Type B pancreatic cell (in vitro differentiated cells): ENCODE results near the gene SLC66A2. TPM values are rescaled to one million over a fixed set of nuclear protein-coding genes. Genes with fewer than 3 reads are reported as not detected.
"Not testable (repeated sequence)": the region's sequence is repeated elsewhere in the genome, so short reads cannot be mapped to it uniquely, and the experiment has no call there.

ENCODE experiments used
- DNase-seq: peaks from one replicate; pipeline ENCODE4 v3.0.0; 2021; ENCODE audit warnings: mixed read lengths; ENCODE audit not compliant: unreplicated experiment; ENCODE audit errors: extremely low spot score
- H3K27ac Mint-ChIP-seq: 2 replicates; pipeline ENCODE4 v1.8.0; 2021; ENCODE audit warnings: mild to moderate bottlenecking, mixed read lengths
- H3K27me3 Mint-ChIP-seq: 2 replicates; pipeline ENCODE4 v1.8.0; 2021; ENCODE audit warnings: mixed read lengths
- H3K36me3 Mint-ChIP-seq: 2 replicates; pipeline ENCODE4 v1.8.0; 2021; ENCODE audit warnings: mixed read lengths
- H3K4me1 Mint-ChIP-seq: one replicate; pipeline ENCODE4 v1.8.0; 2021; ENCODE audit warnings: mixed read lengths; ENCODE audit not compliant: unreplicated experiment
- H3K4me3 Mint-ChIP-seq: 2 replicates; pipeline ENCODE4 v1.8.0; 2021; ENCODE audit warnings: mild to moderate bottlenecking, mixed read lengths
- H3K9me3 Mint-ChIP-seq: 2 replicates; pipeline ENCODE4 v1.8.0; 2021; ENCODE audit warnings: mixed read lengths
- total RNA-seq: library from RNA; stranded (reverse); gene quantifications from 2 replicates; pipeline ENCODE4 v1.2.1, GENCODE V29; 2021; ENCODE audit warnings: low replicate concordance
- TF ChIP-seq, protein P1 (sequence below): fragments of 200-600 bp; sonication (generic); conservative IDR thresholded peaks from 2 replicates; pipeline ENCODE4 v1.5.0; 2021; ENCODE audit warnings: antibody characterized with exemption, mild to moderate bottlenecking

The SLC66A2 gene
- total RNA-seq, 1 donor from 2014 or later = 39.7 TPM

DNA sequence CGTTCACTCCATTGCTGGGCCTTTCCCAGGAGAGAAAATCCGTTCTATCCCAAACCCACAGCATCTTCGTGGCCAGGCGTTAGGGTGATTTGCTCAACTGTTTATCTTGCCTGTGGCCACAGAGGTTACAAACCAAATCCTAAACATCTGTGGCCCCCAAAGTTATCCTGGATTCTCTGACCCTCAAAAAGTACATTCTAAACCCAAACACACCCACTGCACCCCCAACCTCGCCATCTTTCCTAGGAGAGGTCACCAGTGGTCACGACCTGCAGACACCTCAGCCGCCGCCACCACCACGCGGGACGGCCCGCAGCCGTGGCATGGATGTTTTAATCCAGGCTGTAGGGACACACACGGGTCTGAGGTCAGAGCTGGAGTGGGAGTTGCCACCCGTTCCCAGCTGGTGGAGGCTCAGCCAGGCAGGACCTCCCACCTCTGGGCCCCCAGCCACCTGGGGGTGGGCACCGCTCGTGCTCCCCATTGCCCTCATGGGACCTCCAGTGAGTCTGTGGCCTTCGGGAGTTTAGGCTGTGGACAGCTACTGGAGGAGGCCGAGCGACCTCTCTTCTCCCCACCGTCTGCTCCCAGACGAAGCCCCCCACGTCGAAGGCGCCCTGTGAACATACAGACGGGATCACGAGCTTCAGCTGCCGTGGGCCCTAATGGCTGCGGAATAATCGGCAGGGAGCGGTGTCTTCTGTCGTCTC is 81.7 kb downstream of the SLC66A2 start:
- peaks cover 4% of the 10 kb centered on the region for H3K4me1 Mint-ChIP-seq
- H3K9me3 Mint-ChIP-seq = no peaks in the 10 kb centered on the region
- no peak overlapping the region for H3K4me3 Mint-ChIP-seq
- H3K27me3 Mint-ChIP-seq = peaks cover 3% of the 10 kb centered on the region
- DNase-seq = no peak
- TF ChIP-seq, protein P1, sequence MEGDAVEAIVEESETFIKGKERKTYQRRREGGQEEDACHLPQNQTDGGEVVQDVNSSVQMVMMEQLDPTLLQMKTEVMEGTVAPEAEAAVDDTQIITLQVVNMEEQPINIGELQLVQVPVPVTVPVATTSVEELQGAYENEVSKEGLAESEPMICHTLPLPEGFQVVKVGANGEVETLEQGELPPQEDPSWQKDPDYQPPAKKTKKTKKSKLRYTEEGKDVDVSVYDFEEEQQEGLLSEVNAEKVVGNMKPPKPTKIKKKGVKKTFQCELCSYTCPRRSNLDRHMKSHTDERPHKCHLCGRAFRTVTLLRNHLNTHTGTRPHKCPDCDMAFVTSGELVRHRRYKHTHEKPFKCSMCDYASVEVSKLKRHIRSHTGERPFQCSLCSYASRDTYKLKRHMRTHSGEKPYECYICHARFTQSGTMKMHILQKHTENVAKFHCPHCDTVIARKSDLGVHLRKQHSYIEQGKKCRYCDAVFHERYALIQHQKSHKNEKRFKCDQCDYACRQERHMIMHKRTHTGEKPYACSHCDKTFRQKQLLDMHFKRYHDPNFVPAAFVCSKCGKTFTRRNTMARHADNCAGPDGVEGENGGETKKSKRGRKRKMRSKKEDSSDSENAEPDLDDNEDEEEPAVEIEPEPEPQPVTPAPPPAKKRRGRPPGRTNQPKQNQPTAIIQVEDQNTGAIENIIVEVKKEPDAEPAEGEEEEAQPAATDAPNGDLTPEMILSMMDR = no peak
- no peak overlapping the region for H3K27ac Mint-ChIP-seq
- no peaks in the 10 kb centered on the region for H3K36me3 Mint-ChIP-seq

DNA sequence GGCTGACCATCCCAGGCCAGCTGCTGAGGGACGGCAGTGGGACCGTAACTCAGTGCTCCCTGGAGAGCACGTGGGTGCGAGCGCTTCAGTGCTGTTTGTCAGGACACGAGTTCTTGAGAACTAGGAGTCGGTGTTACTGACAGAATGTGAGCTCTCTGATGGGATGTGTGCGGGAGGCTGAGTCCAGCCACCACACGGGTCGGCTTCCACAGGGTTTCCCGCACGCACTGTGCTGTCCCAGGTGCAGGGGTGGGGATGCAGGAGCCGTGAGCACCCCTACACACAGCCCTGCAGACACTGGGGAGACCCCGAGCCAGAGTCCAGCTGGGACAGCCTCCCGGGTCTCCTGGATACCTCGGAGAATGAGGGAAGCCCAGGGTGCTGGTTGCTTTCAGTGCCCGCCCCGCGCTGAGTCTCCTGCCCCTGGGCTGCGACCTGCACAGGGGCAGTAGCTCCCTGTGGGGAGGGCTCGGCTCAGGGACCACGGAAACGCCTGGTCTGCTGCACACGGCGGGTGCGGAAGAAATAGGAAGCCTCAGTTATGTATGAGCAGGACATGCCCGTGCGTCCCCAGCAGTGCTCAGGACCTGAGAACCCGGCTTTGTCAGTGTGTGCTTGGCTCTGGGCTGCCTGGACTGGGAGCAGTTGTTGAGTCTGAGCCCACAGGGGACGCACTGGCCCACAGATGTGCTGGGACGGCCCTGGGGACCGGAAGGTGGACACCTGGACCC is 82.5 kb downstream of the SLC66A2 start:
- TF ChIP-seq, protein P1 = no peak
- Mint-ChIP-seq H3K36me3 (no peaks in the 10 kb centered on the region), H3K27ac (no peak overlapping the region), H3K9me3 (no peaks in the 10 kb centered on the region), H3K4me1 (peaks cover 4% of the 10 kb centered on the region), H3K27me3 (peaks cover under 1% of the 10 kb centered on the region), H3K4me3 (no peak overlapping the region)
- no peak for DNase-seq

DNA sequence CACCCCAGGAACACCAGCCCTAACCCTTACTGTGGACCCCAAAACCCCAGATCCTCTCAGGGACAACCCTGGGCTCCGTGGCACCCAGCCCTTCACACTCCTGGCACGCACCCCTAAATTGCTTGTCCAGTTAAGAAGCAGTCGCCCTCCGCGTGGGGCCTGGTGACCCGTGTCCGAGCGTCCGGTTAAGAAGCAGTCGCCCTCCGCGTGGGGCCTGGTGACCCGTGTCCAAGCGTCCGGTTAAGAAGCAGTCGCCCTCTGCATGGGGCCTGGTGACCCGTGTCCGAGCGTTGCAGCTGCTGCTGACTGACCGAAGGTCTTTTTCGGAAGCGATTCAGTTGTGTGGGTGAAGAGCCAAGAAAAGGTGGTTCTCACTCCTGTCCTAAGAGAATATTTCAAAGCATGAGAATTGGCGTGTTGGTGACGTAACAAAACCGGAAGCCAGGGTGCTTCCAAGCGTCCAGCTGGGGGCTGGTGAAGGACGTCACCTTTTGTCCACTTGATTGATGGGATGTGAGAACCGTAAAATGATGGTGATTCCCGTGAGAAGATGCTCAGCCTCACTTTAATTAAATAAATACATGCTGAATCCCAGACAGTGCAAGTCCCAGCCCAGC is 83.2 kb downstream of the SLC66A2 start:
- H3K27me3 Mint-ChIP-seq = no peaks in the 10 kb centered on the region

DNA sequence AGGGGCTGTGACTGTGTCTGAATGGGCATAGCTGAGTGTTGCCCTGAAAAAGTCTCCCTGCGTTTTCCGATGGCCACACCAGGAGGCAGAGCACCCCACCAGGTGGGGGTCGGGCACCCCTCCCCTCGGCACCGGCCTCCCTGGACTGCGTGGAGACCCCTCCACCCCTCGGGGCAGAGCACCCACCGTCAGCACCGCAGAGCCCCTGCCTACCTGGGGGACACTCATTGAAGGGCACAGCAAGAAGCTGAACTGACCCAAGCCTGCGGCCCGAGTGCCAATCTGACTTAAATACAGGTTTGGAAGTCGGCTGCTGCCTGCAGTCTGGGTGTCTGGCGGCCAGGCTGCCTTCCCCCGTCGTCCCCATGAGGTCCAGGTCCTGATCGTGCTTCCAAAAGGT is 83.8 kb downstream of the SLC66A2 start:
- Mint-ChIP-seq H3K4me3 (no peak overlapping the region), H3K9me3 (no peaks in the 10 kb centered on the region), H3K27ac (no peak overlapping the region), H3K27me3 (no peaks in the 10 kb centered on the region), H3K36me3 (no peaks in the 10 kb centered on the region), H3K4me1 (peaks cover 4% of the 10 kb centered on the region)
- DNase-seq = peak; percentile 64
- TF ChIP-seq, protein P1 = no peak

More for the DNA sequence above, 83.2 kb downstream of the SLC66A2 start:
- TF ChIP-seq, protein P1 = no peak
- H3K4me1 Mint-ChIP-seq = peaks cover 4% of the 10 kb centered on the region
- H3K36me3 Mint-ChIP-seq = no peaks in the 10 kb centered on the region
- no peak overlapping the region for H3K27ac Mint-ChIP-seq
- peak; percentile 62 for DNase-seq
- no peaks in the 10 kb centered on the region for H3K9me3 Mint-ChIP-seq
- H3K4me3 Mint-ChIP-seq = no peak overlapping the region

DNA sequence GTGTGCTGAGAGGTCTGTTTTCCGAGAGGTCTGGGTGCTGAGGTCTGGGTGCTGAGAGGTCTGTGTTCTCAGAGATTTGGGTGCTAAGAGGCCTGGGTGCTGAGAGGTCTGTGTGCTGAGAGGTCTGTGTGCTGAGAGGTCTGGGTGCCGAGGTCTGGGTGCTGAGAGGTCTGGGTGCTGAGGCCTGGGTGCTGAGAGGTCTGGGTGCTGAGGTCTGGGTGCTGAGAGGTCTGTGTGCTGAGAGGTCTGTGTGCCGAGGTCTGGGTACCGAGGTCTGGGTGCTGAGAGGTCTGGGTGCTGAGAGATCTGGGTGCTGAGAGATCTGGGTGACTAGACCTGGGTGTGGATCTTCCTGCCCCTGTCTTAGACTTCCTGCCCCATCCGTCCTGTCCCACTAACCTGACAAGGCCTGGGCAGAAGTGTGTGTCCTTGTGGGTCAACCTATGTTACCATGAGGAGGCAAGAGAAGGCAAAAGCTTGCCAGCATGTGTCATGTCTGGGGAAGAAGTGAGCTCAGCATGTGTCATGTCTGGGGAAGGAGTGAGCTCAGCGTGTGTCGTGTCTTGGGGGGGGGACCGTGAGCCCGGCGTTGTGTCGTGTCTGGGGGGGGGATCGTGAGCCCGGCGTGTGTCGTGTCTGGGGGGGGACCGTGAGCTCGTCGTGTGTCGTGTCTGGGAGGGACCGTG is 84.4 kb downstream of the SLC66A2 start:
- Mint-ChIP-seq H3K4me3 (no peak overlapping the region), H3K36me3 (no peaks in the 10 kb centered on the region), H3K27ac (no peak overlapping the region), H3K27me3 (peaks cover 3% of the 10 kb centered on the region), H3K9me3 (peaks cover 3% of the 10 kb centered on the region), H3K4me1 (no peaks in the 10 kb centered on the region)
- DNase-seq = peak; percentile 45
- TF ChIP-seq, protein P1 = no peak

DNA sequence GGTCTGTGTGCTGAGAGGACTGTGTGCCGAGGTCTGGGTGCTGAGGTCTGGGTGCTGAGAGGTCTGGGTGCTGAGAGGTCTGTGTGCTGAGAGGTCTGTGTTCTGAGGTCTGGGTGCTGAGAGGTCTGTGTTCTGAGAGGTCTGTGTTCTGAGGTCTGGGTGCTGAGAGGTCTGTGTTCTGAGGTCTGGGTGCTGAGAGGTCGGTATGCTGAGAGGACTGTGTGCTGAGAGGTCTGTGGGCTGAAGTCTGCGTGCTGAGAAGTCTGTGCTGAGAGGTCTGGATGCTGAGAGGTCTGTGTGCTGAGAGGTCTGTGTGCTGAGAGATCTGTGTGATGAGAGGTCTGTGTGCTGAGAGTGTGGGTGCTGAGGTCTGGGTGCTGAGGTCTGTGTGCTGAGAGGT is 85.5 kb downstream of the SLC66A2 start:
- not testable (repeated sequence) for H3K27me3 Mint-ChIP-seq, H3K9me3 Mint-ChIP-seq, H3K4me3 Mint-ChIP-seq, H3K4me1 Mint-ChIP-seq, H3K27ac Mint-ChIP-seq, H3K36me3 Mint-ChIP-seq
- DNase-seq = peak; percentile 39

DNA sequence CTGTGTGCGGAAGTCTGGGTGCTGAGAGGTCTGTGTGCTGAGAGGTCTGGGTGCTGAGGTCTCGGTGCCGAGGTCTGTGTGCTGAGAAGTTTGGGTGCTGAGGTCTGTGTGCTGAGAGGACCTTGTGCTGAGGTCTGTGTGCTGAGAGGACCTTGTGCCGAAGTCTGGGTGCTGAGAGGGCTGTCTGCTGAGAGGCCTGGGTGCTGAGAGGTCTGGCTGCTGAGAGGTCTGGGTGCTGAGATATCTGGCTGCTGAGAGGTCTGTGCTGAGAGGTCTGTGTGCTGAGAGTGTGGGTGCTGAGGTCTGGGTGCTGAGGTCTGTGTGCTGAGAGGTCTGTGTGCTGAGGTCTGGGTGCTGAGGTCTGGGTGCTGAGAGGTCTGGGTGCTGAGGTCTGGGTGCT is 86.5 kb downstream of the SLC66A2 start:
- H3K9me3 Mint-ChIP-seq, H3K4me1 Mint-ChIP-seq, H3K27ac Mint-ChIP-seq, H3K36me3 Mint-ChIP-seq, H3K27me3 Mint-ChIP-seq, H3K4me3 Mint-ChIP-seq: not testable (repeated sequence)
- DNase-seq = peak; percentile 39
